ENCODE measurements around the gene P4HB.

DNA sequence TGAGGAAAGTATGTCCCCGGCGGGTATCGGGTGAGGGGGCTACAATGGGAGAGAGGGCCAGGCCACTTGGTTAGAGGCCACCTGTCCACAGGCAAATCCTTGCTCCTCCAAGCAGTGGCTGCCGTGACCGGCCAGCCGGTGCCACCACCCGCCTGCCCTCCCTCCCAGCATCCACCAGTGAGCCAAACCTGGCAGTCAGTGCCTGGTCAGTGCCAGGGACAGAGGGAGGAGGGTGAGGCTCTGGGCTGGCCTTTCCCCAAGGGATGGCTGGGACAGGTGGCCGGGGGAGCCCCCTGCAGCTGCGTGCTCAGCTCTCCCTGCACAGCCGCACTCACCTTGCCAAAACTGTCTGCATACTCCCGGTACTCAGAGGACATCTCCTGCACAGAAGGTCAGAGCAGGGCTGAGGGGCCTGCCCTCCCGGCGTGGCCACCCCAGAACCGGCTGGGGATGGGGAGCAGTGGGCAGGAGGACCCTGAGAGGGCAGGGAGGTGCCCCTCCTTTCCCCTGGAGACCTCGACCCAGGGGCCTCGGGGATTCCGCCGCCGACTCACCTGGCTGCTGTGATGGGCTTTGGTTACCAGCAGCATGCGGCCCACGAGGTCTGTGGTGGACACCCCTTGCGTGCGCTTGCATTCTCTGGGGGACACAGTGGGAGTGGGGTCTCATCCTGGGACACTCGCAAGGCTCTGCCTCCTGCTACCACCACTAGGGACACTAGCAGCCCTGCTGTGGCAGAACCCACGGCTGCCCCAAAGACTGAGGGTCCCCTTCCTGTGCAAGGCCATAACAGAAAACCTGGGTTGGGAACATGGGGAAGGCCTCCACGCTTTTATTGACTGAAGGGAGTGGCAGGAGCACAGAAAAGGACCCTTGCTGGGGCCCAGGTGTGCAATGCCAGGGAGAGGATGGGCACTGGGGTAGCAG lies 47.1 kb upstream of the P4HB start:
- TF ChIP-seq, protein P1, sequence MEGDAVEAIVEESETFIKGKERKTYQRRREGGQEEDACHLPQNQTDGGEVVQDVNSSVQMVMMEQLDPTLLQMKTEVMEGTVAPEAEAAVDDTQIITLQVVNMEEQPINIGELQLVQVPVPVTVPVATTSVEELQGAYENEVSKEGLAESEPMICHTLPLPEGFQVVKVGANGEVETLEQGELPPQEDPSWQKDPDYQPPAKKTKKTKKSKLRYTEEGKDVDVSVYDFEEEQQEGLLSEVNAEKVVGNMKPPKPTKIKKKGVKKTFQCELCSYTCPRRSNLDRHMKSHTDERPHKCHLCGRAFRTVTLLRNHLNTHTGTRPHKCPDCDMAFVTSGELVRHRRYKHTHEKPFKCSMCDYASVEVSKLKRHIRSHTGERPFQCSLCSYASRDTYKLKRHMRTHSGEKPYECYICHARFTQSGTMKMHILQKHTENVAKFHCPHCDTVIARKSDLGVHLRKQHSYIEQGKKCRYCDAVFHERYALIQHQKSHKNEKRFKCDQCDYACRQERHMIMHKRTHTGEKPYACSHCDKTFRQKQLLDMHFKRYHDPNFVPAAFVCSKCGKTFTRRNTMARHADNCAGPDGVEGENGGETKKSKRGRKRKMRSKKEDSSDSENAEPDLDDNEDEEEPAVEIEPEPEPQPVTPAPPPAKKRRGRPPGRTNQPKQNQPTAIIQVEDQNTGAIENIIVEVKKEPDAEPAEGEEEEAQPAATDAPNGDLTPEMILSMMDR (IDR thresholded peaks at IDR 0.05) = no peak
- TF ChIP-seq POLR2A (IDR thresholded peaks at IDR 0.05) (no peak), EP300 (IDR thresholded peaks at IDR 0.05) (no peak)

All from tibial nerve (tissue), 4 donors.